ENCODE data around the gene HSPA1B.
"Not testable (repeated sequence)": the region's sequence is repeated elsewhere in the genome, so short reads cannot be mapped to it uniquely, and the experiment has no call there.

The HSPA1B gene

GRCh38 chr6:31827286-31828079, at the start of gene HSPA1B:
TSS of gene HSPA1B (plus strand) at chr6:31827738. CDS start at chr6:31827951, 213 bp downstream.
- DNase-seq = peak; percentile 99 to 100

DNA sequence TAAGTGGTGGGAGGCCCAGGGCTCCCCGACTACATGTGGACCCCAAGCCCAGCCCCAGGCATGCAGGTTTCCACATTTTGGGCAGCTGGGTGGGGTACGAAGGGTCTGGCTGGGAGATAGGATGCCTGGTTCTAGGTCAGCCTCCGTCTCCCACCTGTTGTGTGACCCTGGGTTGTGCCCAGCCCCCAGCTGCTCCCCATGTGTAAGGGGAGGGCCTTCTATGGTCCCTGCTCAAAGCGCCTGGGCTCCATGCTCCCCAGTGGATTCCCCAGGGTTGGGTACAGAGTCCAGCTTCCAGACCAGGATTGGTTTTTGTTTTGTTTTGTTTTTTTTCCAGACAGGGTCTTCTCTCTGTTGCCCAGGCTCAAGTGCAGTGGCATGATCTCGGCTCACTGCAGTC, 49.3 kb upstream of the HSPA1B start:
- no peak for DNase-seq

- DNase-seq = no peak
Measured at GRCh38 chr6:31778999-31779885, 48.3 kb upstream of the HSPA1B start.

DNA sequence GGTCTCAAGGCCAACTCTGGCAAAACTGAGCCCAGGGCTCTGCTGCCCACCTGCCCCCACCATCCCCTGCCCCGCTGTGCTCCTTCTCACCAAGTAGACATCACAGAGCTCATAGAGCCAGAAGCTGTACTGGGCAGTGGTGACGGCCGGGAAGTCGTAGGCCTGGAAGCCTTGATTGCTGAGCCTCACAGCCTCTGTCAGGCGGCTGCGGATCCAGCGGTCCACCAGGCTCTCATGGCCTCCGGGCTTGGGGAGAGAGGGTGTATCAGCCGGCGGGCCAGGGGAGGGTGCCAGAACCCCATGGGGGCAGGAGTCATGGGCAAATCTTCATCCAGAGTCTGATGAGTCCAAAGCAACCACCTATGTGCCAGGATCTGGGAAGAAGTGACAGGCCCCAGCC, 47.6 kb upstream of the HSPA1B start:
- DNase-seq = no peak

GRCh38 chr6:31780507-31781243, 46.9 kb upstream of the HSPA1B start:
- no peak for DNase-seq

- no peak for DNase-seq
Measured at GRCh38 chr6:31781244-31782125, 46.1 kb upstream of the HSPA1B start.

GRCh38 chr6:31782126-31782855, 45.2 kb upstream of the HSPA1B start:
- DNase-seq = no peak

GRCh38 chr6:31784098-31784925, 43.2 kb upstream of the HSPA1B start:
- DNase-seq = no peak

DNA sequence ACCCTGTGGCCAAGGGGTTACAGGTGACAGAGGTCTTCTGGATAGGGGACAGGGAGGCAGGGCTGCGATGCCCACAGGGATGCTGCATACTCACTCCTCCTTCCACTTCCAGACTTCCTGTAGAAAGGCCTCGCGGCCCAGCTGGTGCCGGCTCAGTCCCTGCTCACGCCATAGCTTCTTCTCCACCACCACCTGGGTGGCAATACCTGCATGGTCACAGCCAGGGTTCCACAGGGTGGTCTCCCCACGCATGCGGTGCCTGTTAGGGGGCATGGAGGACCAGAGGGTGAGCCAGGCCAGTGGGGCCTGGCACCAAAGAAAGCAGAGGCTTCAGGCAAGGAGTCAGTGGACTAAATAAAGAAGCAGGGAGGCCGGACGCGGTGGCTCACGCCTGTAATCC, 42.1 kb upstream of the HSPA1B start:
- no peak for DNase-seq

GRCh38 chr6:31791324-31792089, 36.0 kb upstream of the HSPA1B start:
- DNase-seq = peak; percentile 43 to 54

DNA sequence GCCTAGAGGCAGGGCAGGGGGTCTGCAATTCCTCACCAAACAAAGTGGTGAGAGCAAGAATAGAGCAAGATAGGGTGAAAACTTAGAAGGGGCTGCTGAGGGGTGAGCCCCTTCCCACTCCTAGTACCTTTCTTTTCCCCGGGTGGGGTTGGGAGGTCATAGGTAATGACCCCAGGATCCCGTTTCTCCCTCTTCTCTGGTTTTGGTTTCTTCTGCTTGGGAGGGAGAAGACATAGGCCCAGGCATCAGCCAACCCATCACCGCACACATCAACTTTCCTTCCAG, 35.5 kb upstream of the HSPA1B start:
- DNase-seq = no peak

DNA sequence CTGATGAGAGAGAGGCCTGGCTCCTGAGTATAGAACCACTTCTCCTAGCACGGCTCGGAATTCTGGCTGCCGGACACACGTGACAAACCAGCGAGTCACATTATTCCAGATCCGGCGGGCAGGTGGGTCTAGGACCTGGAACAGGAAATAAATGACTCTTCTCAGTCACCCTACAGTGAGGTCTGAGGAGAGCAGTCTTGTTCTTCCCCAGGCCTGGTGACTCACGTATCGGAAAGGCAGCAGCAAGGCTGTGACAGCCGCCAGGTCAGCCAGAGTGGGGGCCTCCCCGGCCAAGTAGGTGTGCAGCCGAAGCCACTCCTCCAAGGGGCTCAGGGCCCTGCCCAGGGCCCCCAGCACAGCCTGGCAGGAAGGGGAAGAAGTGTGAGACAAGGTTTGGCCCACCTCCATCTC, 34.8 kb upstream of the HSPA1B start:
- no peak for DNase-seq

GRCh38 chr6:31793927-31794245, 33.7 kb upstream of the HSPA1B start:
- not testable (repeated sequence) for DNase-seq

DNA sequence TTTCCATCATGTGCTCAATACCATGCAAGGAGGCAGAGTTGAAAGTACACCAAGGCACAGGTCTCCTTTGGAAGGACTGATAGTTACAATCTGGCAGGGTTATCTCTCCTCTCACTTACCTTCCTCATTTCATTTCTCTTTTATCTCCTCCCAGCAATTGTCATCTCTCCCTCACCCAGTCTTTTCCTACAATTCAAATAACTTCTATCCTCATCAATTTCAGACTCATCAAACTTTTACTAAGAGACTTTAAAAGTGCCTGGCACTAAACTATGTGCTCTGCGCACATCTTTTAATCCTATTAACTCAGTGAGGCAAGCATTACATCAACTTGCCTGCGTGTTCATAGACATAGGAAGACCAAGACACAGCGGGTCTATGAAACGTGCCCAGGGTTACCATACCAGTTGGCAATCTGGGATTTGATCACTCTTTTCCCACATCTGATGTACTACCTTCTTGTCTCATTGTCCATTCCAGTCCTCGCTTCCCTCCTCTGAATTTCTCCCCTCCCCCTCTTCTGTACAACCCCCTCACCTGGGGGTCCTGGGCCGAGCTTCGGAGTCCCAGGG, 33.2 kb upstream of the HSPA1B start:
- DNase-seq = no peak

DNA sequence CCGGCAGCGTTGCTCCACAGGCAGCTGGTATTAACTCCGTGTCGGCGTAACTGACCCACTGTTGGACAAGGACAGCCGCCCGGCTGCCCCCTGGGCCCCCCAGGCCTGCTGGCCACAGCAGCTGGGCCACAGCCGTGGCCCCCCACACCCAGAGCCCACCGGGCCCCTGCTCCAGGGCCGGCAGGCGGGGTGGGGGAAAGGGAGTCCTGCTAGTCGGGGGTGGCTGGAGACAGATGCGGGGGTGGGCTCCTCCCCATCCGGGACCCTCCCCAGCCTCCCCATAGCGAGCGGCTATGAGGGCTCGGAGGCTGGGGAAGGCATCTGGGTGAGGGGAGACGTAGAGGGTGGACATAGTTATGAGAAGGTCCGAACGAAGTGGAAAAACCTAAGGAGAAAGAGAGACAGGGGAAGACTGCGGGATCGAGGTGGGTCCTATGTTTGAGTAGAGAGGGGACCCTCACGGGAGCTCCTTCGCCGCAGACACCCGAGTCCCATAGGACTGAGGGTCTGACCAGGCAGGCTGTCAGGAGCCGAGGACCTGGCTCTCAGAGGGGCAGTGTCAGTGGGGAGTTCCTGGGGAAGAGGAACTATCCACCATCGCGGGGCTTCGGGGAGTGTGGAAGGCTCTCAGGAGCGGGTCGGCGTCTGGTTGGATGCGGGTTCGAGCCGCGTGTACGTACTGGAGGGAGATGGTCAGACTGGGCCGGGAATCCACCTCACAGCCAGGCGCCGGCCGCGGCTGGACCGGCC, 32.5 kb upstream of the HSPA1B start:
- DNase-seq = no peak

- DNase-seq = peak; percentile 81 to 83
Measured at GRCh38 chr6:31795616-31796298, 31.8 kb upstream of the HSPA1B start, which contains the start of gene VARS1. TSS of gene VARS1 (minus strand) at chr6:31795752. CDS start at chr6:31795217, 535 bp downstream.

DNA sequence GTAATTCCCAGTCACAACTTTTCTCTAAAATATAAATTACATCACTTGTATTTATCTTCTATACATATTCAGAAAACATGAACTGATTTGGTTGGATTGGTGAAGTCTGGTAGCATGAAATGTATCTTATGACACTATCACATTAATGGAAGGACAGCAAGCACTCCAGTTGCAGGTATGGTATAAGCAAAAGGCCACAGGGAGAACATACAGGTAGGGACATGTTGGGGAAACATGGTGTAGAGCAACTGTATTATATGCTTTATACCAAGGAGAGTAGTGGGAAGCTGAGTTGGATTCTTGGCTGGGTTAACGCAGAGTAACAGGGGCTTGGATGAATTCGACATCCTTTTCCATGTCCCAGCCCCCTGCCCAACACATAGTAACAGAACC, 30.5 kb upstream of the HSPA1B start:
- no peak for DNase-seq

DNA sequence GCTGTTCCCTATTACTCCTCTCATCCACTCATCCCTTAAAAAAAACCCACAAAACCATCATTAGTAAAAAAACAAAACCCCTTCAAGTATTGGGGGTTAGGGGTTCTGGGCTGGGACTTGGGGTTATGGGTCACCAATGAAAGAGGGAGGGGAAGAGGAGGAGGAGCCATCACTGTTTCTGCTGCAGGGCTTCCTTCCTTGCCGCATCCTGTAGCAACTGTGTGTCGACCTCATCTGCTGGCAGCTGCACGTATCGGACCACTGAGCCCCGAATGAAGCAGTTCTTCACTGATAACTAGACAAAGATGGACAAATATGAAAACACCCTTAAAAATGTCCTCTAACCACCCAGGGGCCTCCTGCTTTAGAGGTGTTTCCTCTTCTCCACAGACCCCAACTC, 29.9 kb upstream of the HSPA1B start:
- no peak for DNase-seq
